Measurements from ENCODE around the gene TNNI3K.
"Not testable (repeated sequence)": the region's sequence is repeated elsewhere in the genome, so short reads cannot be mapped to it uniquely, and the experiment has no call there.

The TNNI3K gene

GRCh38 chr1:74235153-74235552 lies at the start of gene TNNI3K:
Gene TNNI3K (plus strand): TSS chr1:74235387. CDS start chr1:74235452, 65 bp downstream.
- no peak for DNase-seq

DNA sequence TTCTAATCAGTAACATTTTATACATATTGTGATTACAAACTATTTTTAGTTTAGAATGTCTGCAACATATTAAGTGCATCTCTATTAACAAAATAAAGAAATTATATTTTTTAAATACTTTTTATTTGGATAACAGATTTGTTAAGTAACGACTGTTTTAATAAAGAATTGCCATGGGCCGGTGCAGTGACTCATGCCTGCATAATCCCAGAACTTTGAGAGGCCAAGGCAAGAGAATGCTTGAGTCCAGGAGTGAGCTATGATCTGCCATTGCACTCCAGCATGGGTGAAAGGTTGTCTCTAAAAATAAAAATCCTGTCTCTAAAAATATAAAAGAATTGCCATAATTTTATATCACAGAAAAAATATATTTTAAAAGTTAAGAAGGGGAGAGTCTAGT lies 41.3 kb upstream of the TNNI3K start:
- no peak for DNase-seq

DNA sequence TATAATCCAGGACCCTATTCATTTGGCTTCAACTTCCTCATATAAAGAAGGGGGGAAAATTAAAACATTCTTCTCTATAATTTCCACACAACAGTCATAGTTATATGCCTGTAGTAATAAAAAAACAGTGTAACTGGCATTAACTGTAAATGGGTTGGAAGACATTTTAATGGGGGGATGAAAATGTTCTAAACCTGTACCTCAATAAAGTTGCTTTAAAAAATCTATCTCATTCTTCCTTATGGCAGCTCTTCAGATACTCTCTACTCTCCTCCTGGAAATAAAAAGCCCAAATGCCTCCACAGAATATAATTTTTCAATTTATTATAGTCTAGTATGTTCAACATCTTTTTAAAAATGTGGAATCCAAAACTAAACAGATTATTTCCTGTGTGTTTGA lies 39.8 kb upstream of the TNNI3K start:
- DNase-seq, result no peak

- no peak for DNase-seq
These were observed 37.9 kb upstream of the TNNI3K start for GRCh38 chr1:74197255-74197654.

DNA sequence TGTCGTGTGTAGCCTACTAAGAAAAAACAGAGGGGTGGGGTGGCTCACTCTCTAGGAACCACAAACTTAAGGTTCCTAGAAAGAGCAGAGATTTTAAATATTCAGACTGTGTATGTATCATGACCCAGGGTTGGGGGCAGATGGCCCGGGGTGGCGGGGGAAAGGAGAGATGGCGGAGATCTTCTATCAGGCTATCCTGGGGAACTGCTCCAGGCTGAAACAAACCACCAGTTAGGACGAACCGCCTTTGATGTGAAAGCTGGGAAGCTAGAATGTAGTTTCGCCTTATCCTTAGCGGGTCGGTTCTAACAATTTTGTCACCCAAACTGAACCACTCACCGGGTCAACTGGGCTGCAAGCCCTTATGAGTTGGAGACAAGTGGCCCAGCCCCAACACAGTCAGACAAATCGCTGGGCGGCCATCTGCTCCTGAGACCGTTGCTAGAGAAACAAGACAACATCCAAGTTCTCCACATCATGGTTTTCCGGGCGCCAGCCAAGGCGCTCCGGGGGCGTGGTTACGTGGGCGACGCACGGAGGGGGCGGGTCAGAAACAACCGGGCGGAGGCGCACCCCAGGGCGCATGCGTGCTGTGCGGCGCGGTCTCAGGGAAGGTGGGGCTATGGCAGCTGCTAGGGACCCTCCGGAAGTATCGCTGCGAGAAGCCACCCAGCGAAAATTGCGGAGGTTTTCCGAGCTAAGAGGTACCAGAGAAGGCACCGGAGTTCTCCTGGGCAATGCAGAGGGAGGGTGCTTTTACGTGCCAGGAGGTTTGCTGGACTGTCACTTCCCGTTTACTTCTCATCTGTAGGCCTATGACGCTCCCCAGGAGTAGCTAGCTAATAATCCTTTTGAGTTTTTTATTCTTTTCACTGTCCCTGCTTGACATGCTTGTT lies 37.3 kb upstream of the TNNI3K start, which contains the start of the genes FPGT and LRRIQ3:
FPGT (plus strand) TSS at position 586 of the 896 bp plus-strand sequence; CDS start at position 623, 37 bp downstream.
LRRIQ3 (minus strand) TSS at position 520 of the 896 bp plus-strand sequence. CDS start 14,492 bp downstream, outside the sequence.
- DNase-seq, result peak; percentile 93

- no peak for DNase-seq
These were observed 35.7 kb upstream of the TNNI3K start for GRCh38 chr1:74199504-74199903.

DNA sequence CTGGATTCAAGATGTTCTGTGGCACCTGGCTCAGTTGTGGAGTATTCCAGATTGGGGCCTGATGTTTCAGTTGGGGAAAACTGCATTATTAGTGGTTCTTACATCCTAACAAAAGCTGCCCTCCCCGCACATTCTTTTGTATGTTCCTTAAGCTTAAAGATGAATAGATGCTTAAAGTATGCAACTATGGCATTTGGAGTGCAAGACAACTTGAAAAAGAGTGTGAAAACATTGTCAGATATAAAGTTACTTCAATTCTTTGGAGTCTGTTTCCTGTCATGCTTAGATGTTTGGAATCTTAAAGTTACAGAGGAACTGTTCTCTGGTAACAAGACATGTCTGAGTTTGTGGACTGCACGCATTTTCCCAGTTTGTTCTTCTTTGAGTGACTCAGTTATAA lies 29.9 kb upstream of the TNNI3K start:
- DNase-seq, result no peak

DNA sequence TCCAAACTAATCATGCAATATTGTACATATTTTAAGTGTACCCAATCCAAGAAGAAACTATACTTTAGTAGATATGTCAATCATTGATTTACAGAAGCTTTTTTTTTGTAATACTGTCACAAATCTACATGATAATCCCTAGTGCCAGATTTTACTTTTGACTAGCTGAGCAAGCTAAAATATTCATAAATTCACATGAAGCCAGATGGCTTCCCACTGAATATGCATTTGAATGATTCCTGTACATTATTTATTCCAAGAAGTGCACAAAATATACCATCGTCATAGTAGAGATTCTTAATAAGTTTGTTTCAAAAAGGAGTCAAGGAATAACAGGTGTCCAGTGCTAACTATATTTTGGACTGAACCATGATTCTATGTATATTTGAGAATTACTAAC lies 20.0 kb upstream of the TNNI3K start:
- no peak for DNase-seq

GRCh38 chr1:74222701-74223100 lies 12.5 kb upstream of the TNNI3K start:
- DNase-seq, result no peak

DNA sequence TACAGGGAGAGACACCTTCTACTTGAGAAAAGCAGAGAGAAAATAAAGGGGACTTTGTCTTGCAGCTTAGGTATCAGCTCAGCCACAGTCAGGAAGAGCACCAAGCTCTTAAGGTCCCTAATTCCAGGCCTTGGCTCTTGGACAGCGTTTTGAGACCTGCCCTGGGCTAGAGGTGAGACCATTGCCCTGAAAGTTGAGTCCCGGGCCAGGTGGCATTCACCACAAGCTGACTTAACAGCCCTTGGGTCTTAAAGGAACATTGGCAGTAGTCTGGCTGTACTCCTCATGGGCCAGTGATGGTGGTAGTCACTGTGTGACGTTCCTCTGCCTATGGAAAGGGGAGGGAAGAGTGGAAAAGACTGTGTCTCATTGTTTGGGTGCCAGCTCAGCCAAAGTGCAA lies 11.7 kb upstream of the TNNI3K start:
- DNase-seq, result no peak

DNA sequence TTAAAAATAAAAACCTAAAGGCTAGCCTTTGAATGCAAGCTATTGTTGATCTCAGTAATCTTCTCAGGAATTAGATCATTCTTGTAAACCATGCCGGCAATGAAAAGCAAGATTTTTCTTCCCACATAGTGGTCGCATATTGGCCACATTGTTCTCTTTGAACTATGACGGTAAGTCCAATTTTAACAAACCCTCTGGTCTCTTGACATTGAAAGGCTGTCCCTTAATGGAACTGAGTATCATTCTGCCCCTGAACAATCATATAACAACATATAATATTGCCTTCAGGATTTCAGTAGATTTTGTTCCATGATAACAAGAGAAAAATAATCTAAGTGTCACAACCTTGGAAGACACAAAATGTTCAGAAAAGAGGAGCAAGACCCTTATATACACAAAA lies 1.3 kb downstream of the TNNI3K start:
- no peak for DNase-seq

DNA sequence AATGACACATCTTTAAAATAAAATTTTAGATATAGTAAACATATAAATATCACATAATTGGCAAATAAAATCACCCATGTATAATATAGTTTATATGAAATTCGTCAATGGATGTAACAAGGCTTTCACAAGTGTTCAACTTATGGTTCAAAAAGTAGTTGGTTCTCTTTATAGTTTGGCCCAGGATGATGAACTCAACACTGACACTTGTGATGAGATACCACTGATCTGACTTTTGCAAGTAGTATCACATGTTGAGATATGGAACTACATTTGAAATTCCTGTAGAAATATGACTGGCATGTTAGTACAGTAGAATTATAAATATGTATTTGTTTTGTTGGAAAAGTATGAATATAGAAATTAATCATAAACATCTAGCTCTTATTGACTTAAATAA lies 1.8 kb downstream of the TNNI3K start:
- no peak for DNase-seq

- DNase-seq, result no peak
These were observed 2.6 kb downstream of the TNNI3K start for GRCh38 chr1:74237787-74238186.

DNA sequence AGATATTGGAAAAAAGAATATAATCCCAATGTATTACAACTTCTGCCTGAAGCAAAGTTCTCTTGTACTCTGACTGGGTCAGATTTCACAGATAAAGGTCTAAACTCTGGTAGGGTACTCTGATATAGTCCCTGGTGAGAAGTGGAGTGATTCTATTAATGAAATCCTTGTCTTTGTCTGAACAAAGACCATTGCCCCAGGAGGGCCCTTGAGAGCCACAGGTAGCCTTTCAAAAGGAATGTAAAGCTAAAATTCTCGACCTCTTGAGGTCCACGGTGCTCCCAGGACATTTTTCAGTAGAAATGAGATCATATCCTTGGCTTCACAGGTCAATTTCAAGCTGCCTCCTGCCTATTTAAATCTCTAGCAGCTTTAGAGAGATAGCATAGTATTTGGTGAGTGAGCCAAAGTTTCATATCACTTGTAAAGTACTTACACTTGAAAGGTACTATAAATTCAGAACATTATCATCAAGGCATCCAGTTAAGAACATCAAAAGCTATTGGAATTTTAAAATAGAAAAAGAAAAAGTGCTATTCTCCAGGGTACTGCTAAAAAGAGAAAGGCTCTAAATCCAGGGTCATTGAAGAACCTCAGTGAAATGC lies 10.1 kb downstream of the TNNI3K start:
- DNase-seq, result no peak

DNA sequence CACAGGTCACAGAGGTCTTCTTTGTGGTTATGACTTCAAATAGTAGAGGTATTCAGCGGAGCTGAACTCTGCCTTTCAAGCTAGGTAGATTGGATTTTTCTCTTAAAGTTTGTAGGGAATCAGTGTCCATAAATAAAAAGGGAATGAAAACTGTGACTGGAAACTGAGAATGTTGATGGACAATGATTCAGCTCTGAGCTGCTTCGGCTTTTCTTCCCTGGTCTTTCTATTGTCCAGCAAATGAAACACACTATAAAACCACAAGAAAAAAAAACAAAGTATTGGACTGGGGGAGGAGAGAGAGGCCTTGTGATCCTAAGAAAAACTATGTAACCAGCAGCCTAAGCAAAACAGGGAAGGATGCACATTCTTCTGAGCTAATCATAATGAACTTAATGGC lies 11.1 kb downstream of the TNNI3K start:
- no peak for DNase-seq

- no peak for DNase-seq
These were observed 12.8 kb downstream of the TNNI3K start for GRCh38 chr1:74247881-74248528.

DNA sequence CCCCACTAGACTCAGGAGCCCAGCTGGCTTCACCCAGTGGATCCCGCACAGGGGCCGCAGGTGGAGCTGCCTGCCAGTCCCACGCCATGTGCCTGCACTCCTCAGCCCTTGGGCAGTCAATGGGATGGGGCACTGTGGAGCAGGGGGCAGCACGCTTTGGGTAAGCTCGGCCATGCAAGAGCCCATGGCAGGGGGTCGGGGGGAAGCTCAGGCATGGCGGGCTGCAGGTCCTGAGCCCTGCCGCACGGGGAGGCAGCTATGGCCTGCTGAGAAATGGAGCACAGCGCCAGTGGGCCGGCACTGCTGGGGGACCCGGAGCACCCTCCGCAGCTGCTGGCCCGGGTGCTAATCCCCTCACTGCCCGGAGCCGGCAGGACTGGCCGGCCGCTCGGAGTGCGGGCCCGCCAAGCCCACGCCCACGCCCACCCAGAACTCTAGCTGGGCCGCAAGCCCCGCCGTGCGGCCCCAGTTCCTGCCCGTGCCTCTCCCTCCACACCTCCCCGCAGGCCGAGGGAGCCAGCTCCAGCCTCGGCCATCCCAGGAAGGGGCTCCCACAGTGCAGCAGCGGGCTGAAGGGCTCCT lies 18.1 kb downstream of the TNNI3K start:
- not testable (repeated sequence) for DNase-seq

GRCh38 chr1:74266001-74266400 lies 30.8 kb downstream of the TNNI3K start:
- DNase-seq, result no peak

DNA sequence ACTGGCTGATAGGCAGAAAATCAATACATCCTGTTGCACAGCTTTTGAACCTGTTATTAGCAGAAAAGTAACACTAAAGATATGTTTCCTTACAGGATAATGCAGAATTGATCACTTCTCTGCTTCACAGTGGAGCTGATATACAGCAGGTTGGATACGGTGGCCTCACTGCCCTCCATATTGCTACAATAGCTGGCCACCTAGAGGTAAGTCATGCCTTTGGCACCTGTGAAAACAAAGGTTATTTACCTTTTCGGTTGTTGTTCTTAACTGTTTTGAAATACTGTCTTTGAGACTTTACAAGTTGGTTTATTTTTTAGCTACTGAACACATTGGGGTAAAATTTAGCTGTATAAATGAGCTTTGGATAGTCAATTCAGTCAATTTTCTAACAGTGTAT lies 36.3 kb downstream of the TNNI3K start:
- no peak for DNase-seq

GRCh38 chr1:74280642-74281396 lies 45.6 kb downstream of the TNNI3K start:
- DNase-seq, result no peak

- no peak for DNase-seq
These were observed 51.2 kb downstream of the TNNI3K start for GRCh38 chr1:74286414-74286813.

DNA sequence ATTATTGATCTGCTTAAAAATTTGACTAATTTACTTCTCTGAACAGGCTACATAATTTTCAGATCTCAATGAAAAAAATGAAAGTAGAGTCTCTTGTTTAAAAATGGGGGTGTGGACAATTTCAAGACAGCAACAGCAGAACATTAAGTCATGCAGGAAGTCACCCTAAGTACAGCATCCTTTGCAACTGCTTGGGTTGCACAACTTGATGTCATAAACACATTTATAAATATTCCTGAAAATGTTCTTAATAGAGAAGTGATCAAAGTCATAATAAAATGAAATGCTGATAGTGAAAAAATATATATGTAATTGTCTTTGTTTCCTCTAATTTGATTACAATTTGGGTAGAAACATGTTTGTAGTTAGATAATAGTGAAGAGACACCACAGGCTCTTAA lies 79.3 kb downstream of the TNNI3K start:
- DNase-seq, result no peak

DNA sequence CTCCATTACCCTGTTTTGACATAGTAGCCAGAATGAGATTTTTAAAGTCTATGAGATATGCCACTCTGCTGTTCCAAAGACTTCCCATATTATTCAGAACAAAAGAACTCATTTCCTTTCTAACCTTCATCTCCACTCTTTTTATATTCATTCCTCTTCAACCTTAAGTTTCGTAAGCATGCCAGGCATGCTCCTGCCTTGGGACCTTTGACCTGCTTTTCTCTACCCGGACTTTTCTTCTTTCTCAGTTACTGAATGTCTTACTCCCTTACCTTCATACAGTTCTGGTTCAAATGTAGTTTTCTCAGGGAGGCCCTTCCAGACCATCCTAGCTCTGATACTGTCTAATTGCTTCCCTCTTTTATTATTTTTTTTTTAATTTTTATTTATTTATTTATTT lies 81.1 kb downstream of the TNNI3K start:
- no peak for DNase-seq
